Panc1 (cell line): ENCODE data around the gene CTXND1.

Source experiments
- CTCF ChIP-seq: fragments of 450-650 bp; IDR thresholded peaks from 2 replicates; pipeline ENCODE4 v1.5.1; 2017; ENCODE audit warnings: mild to moderate bottlenecking
- POLR2AphosphoS5 ChIP-seq: IDR thresholded peaks from 2 replicates; pipeline ENCODE4 v1.6.1; 2012; ENCODE audit warnings: mild to moderate bottlenecking, low read depth, low read length, moderate library complexity

GRCh38 chr15:80249973-80250372 is 2.0 kb downstream of the CTXND1 start:
- TF ChIP-seq CTCF (no peak), POLR2AphosphoS5 (no peak)
